GM06990 (cell line): ENCODE data around the gene ZNF407.

ENCODE experiments used
- DNase-seq: peaks from one replicate; pipeline ENCODE4 v3.0.0-alpha.2; 2011; ENCODE audit not compliant: insufficient read length; ENCODE audit errors: extremely low read depth
- H3K27me3 ChIP-seq: replicated peaks from 2 replicates; pipeline ENCODE4 v1.6.0; 2011; ENCODE audit warnings: low read length; ENCODE audit not compliant: control insufficient read depth, insufficient read depth
- H3K36me3 ChIP-seq: 2 replicates; pipeline ENCODE4 v1.5.1; 2011; ENCODE audit warnings: low read length; ENCODE audit not compliant: control insufficient read depth, insufficient read depth
- H3K4me3 ChIP-seq: replicated peaks from 2 replicates; pipeline ENCODE4 v1.5.1; 2011; ENCODE audit warnings: low read depth, mild to moderate bottlenecking, control low read depth, low read length
- TF ChIP-seq, protein P1 (sequence below): IDR thresholded peaks from 2 replicates; pipeline ENCODE4 v1.5.1; 2011; ENCODE audit warnings: low read length, control low read depth, mild to moderate bottlenecking, inconsistent platforms; ENCODE audit not compliant: insufficient read depth, poor library complexity, severe bottlenecking

ZNF407 gene

DNA sequence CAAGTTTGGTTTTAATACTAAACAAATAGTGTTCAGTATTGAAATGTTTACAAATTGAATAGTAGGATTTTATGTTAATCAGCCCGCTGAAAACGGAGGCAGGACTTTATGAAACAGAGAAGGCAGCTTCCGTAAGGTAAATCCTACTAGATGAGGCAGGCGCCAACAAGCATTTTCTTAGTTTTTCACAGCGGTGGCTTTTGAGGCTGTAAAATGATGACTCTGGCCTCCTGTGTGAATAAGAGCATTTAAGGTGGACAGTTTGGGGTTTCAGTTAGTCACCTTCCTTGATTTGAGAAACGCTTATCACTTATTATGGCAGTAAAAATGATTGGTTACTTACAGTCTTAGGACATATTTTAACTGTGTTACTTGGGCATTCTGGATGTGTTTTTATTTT, 398.4 kb downstream of the ZNF407 start:
- no peak overlapping the region for H3K4me3 ChIP-seq
- no peaks in the 10 kb centered on the region for H3K36me3 ChIP-seq
- TF ChIP-seq, protein P1, sequence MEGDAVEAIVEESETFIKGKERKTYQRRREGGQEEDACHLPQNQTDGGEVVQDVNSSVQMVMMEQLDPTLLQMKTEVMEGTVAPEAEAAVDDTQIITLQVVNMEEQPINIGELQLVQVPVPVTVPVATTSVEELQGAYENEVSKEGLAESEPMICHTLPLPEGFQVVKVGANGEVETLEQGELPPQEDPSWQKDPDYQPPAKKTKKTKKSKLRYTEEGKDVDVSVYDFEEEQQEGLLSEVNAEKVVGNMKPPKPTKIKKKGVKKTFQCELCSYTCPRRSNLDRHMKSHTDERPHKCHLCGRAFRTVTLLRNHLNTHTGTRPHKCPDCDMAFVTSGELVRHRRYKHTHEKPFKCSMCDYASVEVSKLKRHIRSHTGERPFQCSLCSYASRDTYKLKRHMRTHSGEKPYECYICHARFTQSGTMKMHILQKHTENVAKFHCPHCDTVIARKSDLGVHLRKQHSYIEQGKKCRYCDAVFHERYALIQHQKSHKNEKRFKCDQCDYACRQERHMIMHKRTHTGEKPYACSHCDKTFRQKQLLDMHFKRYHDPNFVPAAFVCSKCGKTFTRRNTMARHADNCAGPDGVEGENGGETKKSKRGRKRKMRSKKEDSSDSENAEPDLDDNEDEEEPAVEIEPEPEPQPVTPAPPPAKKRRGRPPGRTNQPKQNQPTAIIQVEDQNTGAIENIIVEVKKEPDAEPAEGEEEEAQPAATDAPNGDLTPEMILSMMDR: no peak
- no peak for DNase-seq
- H3K27me3 ChIP-seq: no peaks in the 10 kb centered on the region

GRCh38 chr18:74996996-74997395, 399.3 kb downstream of the ZNF407 start:
- H3K36me3 ChIP-seq: no peaks in the 10 kb centered on the region
- no peaks in the 10 kb centered on the region for H3K27me3 ChIP-seq
- TF ChIP-seq, protein P1: no peak
- DNase-seq: no peak
- no peak overlapping the region for H3K4me3 ChIP-seq

- H3K4me3 ChIP-seq: no peak overlapping the region
- TF ChIP-seq, protein P1: no peak
- no peaks in the 10 kb centered on the region for H3K36me3 ChIP-seq
- no peaks in the 10 kb centered on the region for H3K27me3 ChIP-seq
- DNase-seq: no peak
Observed at GRCh38 chr18:75000920-75001319, 403.2 kb downstream of the ZNF407 start.

DNA sequence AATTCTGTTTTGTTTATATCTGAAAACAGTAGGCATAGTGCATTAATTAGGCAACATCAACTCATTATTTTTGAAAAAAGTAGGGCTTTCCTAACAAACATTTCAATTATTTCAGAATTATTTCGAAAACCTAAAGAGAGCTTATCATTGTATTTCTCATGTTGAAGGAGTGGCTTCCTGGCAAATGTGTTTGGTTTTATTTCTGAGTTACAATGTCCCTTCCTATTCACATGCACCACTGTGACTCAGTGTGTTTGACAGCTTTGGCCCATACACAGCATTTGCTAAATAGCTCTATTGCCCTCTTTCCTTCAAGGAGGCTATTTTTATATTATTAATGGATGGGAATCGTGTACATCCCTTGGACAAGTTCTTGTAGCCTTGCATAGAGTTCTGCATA, 405.4 kb downstream of the ZNF407 start:
- Histone ChIP-seq H3K36me3 (no peaks in the 10 kb centered on the region), H3K27me3 (no peaks in the 10 kb centered on the region), H3K4me3 (no peak overlapping the region)
- no peak for DNase-seq
- TF ChIP-seq, protein P1: no peak

DNA sequence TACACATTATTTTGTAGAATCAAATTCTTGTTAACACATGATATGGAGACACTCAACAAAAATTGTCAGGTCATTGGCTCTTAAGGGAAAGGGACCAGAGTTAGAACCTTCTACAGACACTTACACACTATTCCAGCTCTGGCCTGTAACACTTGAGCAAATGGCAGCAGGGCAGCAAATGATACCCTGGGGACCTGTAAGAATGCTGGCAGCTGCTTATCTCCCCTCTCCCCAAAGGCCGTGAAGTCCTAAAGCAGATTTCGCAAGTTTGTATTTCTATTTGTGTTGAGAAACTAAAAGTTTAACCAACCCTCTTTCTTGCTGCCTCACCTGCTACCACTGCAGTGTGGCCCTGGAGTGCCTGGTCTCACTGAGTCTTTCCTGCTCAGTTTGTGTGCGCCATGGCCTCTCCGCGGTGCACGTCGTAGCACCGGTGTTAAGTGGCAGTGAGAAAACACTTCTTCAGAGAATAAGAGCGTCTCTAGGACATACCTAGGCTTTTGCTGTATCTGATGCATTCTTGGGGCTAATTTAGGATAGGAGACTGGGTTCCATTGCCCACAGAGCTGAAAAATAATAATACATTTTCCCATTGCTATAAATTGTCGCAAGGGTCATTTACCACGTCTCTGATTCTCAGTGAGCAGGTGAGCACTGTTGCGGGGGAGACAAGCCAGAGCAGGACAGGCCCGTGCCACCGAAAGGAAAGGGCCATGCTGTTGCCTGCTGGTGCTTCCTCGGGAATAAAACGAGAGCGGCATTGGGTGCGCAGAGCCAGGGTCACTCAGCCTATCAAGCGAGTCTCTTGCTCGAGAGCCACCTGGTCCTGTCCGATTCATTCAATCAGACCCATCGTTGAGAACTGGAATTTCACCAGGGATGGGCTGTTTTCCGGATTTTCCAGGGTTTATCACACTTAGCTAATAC, 406.4 kb downstream of the ZNF407 start:
- Histone ChIP-seq H3K36me3 (no peaks in the 10 kb centered on the region), H3K27me3 (no peaks in the 10 kb centered on the region), H3K4me3 (no peak overlapping the region)
- DNase-seq: no peak
- TF ChIP-seq, protein P1: no peak
